Mucosa of gallbladder (tissue), 1 donor: ENCODE data around the gene RHOJ. TPM values are rescaled to one million over a fixed set of nuclear protein-coding genes. Genes with fewer than 3 reads are reported as not detected.
A peak's percentile ranks its signal among the peaks of the same experiment; 100 is the strongest.
"Not testable (repeated sequence)": the region's sequence is repeated elsewhere in the genome, so short reads cannot be mapped to it uniquely, and the experiment has no call there.

ENCODE experiments used
- DNase-seq: peaks from one replicate; pipeline ENCODE4 v3.0.0-alpha.2; 2020; ENCODE audit warnings: low spot score
- total RNA-seq: library from RNA; stranded (reverse); gene quantifications from one replicate; pipeline ENCODE4 v1.2.1, GENCODE V29; 2021
- donor health status: DM: no; HTN: no; CAD: no.

The RHOJ gene
- total RNA-seq, 1 donor from 2014 or later, result 10.4 TPM

- no peak for DNase-seq
Measured at GRCh38 chr14:63268771-63269170, 64.5 kb downstream of the RHOJ start.

GRCh38 chr14:63269561-63270225 is 65.5 kb downstream of the RHOJ start:
- DNase-seq, result no peak

- no peak for DNase-seq
Measured at GRCh38 chr14:63273129-63273528, 68.9 kb downstream of the RHOJ start.

DNA sequence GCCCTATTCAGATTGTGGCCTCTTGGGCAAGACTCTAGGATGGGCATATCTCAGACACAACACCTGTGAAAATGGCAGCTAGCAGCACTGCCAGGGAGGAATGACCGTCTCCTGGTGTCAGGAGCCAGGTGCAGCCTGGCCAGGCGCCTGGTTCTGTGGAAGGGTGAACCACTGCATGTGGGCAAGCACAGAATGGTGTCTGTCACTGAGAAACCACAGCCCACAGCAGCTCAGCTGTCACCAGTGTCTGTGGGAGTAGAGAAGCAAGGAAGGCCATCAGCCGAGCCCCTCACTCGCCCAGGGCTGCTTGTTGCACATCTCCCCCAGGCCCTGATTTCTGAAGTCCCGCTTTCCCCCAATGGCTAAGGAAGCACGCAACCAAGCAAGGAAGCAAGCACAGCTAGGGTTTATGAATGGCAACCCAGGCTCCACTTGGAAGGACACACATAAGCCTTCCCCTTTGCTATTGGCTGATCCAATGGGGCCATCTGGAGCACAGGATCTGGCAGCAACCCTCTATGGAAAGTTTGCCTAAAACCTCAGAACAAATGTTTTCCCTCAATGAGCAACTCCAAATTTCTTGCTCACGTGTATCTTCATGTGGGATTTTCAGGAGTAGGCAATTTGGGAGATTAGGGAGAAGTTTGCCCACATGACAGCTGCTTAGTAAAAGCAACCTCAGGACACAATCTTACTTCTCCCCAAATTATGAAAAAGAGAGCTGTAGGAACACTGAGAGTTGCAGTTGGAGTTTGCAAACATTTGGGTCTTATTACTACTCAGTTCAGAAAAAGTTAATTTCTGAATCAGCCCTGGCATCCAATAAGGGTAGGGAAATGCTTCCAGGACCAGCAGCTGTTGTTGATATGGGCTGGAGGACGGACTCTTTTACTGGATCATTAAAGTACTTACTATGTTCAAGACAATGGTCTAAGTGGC is 69.7 kb downstream of the RHOJ start:
- DNase-seq, result peak; percentile 24

DNA sequence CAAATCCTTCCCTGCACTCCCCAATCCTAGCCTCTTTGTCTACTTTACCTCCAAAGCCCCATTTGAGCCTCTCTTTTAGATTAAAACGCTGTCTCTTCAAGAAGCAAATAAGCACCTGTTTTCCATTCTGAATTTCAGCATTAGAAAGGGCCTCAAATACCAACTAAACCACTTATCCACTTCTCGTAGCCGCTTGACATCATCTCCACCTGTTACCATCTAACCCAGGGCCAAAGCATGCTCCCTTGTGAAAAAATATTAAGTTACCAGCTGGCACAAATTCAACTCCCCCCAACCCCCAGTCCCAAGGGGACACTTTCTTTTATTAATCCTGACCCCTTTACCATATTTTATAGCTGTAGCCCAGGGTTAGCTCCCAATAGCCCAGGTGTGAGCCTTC is 71.4 kb downstream of the RHOJ start:
- no peak for DNase-seq

DNA sequence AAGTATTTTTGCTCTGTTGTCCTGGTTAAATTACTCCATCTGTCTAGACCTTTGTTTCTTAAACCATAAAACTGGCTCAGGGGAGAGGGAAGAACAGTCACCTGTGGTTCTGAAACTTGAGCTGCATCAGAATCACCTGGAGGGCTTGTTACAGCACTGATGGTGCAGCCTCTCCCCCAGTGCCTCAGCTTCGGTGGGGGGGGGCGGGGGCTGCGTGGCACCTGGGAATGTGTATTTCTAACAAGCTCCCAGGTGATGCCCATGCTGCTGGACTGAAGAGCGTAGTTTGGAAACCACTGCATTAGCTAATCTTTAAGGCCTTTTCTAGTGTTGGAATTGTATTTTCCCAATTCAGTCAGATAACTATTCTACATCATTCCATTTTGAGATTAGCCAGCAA is 71.8 kb downstream of the RHOJ start:
- no peak for DNase-seq

DNA sequence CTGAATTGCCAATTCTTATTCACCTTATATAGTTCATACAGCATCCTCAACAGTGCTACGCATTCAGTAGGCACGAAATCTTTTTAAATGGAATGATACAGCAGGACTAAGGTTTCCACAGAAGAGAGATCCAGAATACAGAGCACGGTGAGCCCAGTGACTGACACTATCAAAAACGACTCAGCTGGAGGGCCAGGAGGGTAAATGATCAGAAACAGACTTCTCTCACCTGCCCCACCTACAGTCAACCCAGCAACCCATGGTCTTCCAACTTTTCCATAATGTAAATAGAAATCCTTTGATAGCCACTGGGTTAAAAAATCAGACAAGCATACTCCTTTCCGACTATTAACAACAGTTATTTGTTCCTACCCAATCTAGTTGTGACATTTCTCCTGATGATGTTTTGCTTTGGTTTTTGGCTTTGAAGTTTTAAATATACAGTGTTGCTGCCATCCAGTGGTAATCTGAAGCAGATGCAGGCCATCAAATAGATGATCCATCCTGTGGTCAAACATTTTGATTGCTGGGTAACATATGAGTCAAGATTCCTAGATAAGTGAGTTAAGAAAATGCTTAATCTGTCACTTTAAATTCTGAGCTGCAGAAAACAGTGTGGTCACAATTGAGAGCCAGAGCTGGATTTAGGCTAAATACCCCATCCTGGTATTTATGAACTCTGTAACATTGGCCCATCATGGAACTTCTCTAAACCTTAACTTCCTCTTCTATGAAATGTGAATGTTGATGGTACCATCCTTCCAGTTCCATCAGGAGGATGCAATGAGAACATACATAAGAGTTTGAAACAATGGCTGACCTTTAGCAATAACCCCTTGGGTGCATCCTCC is 72.5 kb downstream of the RHOJ start:
- no peak for DNase-seq

DNA sequence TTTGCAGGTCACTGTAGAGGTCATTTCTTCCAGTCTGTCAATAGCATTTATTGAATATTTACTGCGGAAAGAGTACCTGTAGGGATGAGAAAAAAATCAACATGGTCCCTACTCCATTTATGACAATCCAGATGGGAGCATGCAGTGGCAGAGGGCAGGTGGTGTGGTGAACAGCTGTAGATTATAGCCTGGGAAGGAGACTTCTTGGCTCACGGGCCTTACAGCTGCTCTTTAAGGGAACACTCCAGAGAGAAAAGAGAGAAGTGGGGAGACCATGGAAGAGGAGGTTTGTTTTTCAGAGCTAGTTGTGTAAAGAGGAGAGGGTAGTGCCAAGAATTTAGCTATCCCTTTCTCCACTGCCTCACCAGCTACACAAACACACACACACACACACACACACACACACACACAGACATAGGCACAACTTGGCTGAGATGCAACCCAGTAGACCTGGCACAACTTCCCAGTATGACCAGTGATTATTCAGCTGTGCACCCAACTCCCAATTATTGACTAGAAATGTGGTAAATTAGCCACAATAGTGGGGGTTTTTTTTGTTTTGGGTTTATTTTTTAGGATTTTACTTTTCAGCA is 73.4 kb downstream of the RHOJ start:
- no peak for DNase-seq

- not testable (repeated sequence) for DNase-seq
Measured at GRCh38 chr14:63279933-63280332, 75.7 kb downstream of the RHOJ start.

- no peak for DNase-seq
Measured at GRCh38 chr14:63282997-63283883, 79.0 kb downstream of the RHOJ start.

DNA sequence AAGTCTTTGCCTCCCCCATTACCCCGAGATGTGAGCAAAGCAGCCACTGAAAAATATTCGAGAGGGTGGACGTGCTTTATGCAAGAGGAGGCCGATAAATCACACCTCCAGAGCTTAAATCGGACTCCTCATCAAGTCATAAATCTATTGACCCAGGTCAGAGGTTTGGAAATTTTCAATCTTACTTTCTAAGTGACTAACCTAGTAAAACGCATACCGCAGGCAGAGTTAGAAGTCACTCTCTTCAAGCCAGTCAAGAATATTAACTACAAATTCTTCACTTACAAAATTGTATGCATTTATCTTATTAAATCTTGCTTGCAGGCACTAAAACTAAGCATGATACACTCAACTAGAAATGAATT is 79.6 kb downstream of the RHOJ start:
- DNase-seq, result no peak

DNA sequence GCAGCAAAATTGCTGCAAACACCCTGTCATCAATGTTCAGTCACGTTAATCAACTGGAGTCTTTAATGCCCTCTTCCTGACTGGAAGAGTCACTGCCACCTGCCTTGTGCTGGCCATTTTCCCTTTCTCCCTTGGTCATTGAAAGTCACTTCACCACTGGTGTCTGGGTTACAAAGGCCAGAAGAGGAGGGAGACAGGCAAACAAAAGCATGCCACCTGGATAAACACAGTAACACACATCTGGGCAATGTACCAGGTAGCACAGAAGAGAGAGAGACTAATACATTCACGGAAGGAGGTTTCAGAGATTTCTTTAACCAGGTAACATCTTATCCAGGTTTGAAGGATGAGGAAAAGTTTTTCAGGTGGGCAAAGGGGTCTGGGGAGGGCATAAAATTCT is 81.8 kb downstream of the RHOJ start:
- DNase-seq, result no peak

GRCh38 chr14:63287666-63288483 is 83.6 kb downstream of the RHOJ start:
- no peak for DNase-seq

DNA sequence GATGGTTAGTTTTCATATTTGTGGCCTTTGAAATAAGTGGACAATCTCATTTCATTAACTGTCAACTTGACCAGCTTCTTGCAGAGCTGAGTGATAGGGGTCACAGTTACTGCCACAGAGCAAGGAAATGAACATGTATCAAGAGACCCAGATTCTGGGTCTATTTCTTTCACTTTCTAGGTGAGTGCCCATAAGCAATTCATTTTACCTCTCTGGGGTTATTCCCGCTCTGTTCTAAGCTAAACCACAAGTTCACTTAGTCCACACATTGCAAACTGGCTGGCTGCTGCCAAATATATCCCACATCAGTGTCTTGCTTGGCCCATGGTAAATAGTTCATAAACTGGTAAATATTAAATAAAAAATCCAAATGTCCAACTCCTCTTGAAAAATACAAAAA is 84.6 kb downstream of the RHOJ start:
- no peak for DNase-seq

- no peak for DNase-seq
Measured at GRCh38 chr14:63290741-63291430, 86.6 kb downstream of the RHOJ start.

DNA sequence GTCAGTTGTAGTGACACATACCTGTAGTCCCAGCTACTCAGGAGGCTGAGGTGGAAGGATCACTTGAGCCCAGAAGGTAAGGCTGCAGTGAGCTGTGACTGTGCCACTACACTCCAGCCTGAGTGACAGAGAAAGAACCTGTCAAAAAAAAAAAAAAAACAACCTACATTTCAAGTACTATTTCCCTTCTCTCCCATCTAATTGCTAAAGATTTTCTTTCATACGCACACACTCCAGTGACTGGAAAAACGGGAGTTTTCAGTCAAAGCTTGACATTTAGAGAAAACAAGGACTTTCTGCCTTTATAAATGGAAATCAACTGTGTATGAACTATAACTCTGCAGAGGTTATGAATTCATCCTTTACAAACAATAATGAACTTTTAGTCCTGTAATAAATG is 88.6 kb downstream of the RHOJ start:
- no peak for DNase-seq

- DNase-seq, result no peak
Measured at GRCh38 chr14:63295231-63295685, 91.0 kb downstream of the RHOJ start.

DNA sequence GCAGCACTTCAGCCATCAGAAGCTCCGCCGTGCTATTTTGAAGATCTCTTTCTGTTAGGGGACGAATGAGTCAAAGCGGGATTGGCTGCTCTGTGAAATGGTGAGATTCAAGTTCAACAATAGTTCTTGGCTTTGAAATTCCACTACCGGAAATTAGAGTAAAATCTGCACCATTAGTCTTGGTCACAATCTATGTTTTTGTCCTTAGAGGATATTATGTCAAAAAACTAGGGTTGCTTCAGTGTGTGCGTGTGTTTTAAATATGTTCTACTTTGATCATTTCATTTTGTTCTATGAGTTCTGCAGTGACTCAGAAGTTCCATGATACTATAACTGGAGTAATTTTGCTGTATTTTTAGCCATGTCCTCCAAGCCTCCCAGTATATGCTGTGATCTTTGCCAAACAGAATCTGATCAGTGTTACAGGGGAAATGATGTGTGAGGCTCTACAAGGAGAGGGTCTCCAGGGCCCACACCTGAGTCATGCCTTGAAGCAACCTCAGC is 91.9 kb downstream of the RHOJ start:
- no peak for DNase-seq
